ENCODE results near the gene OLFM3.

The OLFM3 gene

GRCh38 chr1:101943237-101943636, 53.5 kb downstream of the OLFM3 start:
- Histone ChIP-seq H3K36me3 (ENCODE audit: control insufficient read depth, low read depth, low read length) (no peaks in the 10 kb centered on the region), H3K9ac (ENCODE audit: low read length) (no peak overlapping the region), H3K27ac (ENCODE audit: low read length) (no peak overlapping the region), H3K4me3 (ENCODE audit: low read length) (no peak overlapping the region), H3K27me3 (ENCODE audit: control insufficient read depth, insufficient read depth, low read length) (no peaks in the 10 kb centered on the region), H3K9me3 (ENCODE audit: control insufficient read depth, low read depth, low read length) (no peaks in the 10 kb centered on the region), H3K4me1 (ENCODE audit: control insufficient read depth, low read depth, low read length) (no peaks in the 10 kb centered on the region)

GRCh38 chr1:101942516-101943193, 54.1 kb downstream of the OLFM3 start:
- Histone ChIP-seq H3K4me3 (ENCODE audit: low read length) (no peak overlapping the region), H3K36me3 (ENCODE audit: control insufficient read depth, low read depth, low read length) (no peaks in the 10 kb centered on the region), H3K9ac (ENCODE audit: low read length) (no peak overlapping the region), H3K9me3 (ENCODE audit: control insufficient read depth, low read depth, low read length) (no peaks in the 10 kb centered on the region), H3K27ac (ENCODE audit: low read length) (no peak overlapping the region), H3K4me1 (ENCODE audit: control insufficient read depth, low read depth, low read length) (no peaks in the 10 kb centered on the region), H3K27me3 (ENCODE audit: control insufficient read depth, insufficient read depth, low read length) (no peaks in the 10 kb centered on the region)

- H3K9me3 ChIP-seq (ENCODE audit: control insufficient read depth, low read depth, low read length), result no peaks in the 10 kb centered on the region
- no peak overlapping the region for H3K27ac ChIP-seq (ENCODE audit: low read length)
- no peaks in the 10 kb centered on the region for H3K27me3 ChIP-seq (ENCODE audit: control insufficient read depth, insufficient read depth, low read length)
- no peaks in the 10 kb centered on the region for H3K36me3 ChIP-seq (ENCODE audit: control insufficient read depth, low read depth, low read length)
- peaks cover 3% of the 10 kb centered on the region for H3K4me1 ChIP-seq (ENCODE audit: control insufficient read depth, low read depth, low read length)
- no peak overlapping the region for H3K9ac ChIP-seq (ENCODE audit: low read length)
- no peak overlapping the region for H3K4me3 ChIP-seq (ENCODE audit: low read length)
Observed at GRCh38 chr1:101938681-101939080, 58.0 kb downstream of the OLFM3 start.

- Histone ChIP-seq H3K36me3 (ENCODE audit: control insufficient read depth, low read depth, low read length) (no peaks in the 10 kb centered on the region), H3K4me1 (ENCODE audit: control insufficient read depth, low read depth, low read length) (peaks cover 4% of the 10 kb centered on the region), H3K27ac (ENCODE audit: low read length) (no peak overlapping the region), H3K9me3 (ENCODE audit: control insufficient read depth, low read depth, low read length) (no peaks in the 10 kb centered on the region), H3K9ac (ENCODE audit: low read length) (no peak overlapping the region), H3K4me3 (ENCODE audit: low read length) (no peak overlapping the region), H3K27me3 (ENCODE audit: control insufficient read depth, insufficient read depth, low read length) (no peaks in the 10 kb centered on the region)
Observed at GRCh38 chr1:101929343-101929742, 67.4 kb downstream of the OLFM3 start.

GRCh38 chr1:101928829-101929228, 67.9 kb downstream of the OLFM3 start:
- Histone ChIP-seq H3K36me3 (ENCODE audit: control insufficient read depth, low read depth, low read length) (no peaks in the 10 kb centered on the region), H3K9me3 (ENCODE audit: control insufficient read depth, low read depth, low read length) (no peaks in the 10 kb centered on the region), H3K27ac (ENCODE audit: low read length) (no peak overlapping the region), H3K9ac (ENCODE audit: low read length) (no peak overlapping the region), H3K4me1 (ENCODE audit: control insufficient read depth, low read depth, low read length) (peaks cover 2% of the 10 kb centered on the region), H3K27me3 (ENCODE audit: control insufficient read depth, insufficient read depth, low read length) (no peaks in the 10 kb centered on the region), H3K4me3 (ENCODE audit: low read length) (no peak overlapping the region)

- Histone ChIP-seq H3K27ac (ENCODE audit: low read length) (no peak overlapping the region), H3K4me3 (ENCODE audit: low read length) (no peak overlapping the region), H3K36me3 (ENCODE audit: control insufficient read depth, low read depth, low read length) (no peaks in the 10 kb centered on the region), H3K4me1 (ENCODE audit: control insufficient read depth, low read depth, low read length) (no peaks in the 10 kb centered on the region), H3K9me3 (ENCODE audit: control insufficient read depth, low read depth, low read length) (no peaks in the 10 kb centered on the region), H3K9ac (ENCODE audit: low read length) (no peak overlapping the region), H3K27me3 (ENCODE audit: control insufficient read depth, insufficient read depth, low read length) (no peaks in the 10 kb centered on the region)
Observed at GRCh38 chr1:101924700-101925099, 72.0 kb downstream of the OLFM3 start.

GRCh38 chr1:101920577-101920976, 76.1 kb downstream of the OLFM3 start:
- Histone ChIP-seq H3K4me1 (ENCODE audit: control insufficient read depth, low read depth, low read length) (no peaks in the 10 kb centered on the region), H3K27me3 (ENCODE audit: control insufficient read depth, insufficient read depth, low read length) (no peaks in the 10 kb centered on the region), H3K9ac (ENCODE audit: low read length) (no peak overlapping the region), H3K27ac (ENCODE audit: low read length) (no peak overlapping the region), H3K4me3 (ENCODE audit: low read length) (no peak overlapping the region), H3K36me3 (ENCODE audit: control insufficient read depth, low read depth, low read length) (no peaks in the 10 kb centered on the region), H3K9me3 (ENCODE audit: control insufficient read depth, low read depth, low read length) (no peaks in the 10 kb centered on the region)

- Histone ChIP-seq H3K9ac (ENCODE audit: low read length) (no peak overlapping the region), H3K27me3 (ENCODE audit: control insufficient read depth, insufficient read depth, low read length) (no peaks in the 10 kb centered on the region), H3K36me3 (ENCODE audit: control insufficient read depth, low read depth, low read length) (no peaks in the 10 kb centered on the region), H3K4me3 (ENCODE audit: low read length) (no peak overlapping the region), H3K27ac (ENCODE audit: low read length) (no peak overlapping the region), H3K4me1 (ENCODE audit: control insufficient read depth, low read depth, low read length) (no peaks in the 10 kb centered on the region), H3K9me3 (ENCODE audit: control insufficient read depth, low read depth, low read length) (no peaks in the 10 kb centered on the region)
Observed at GRCh38 chr1:101918277-101918676, 78.4 kb downstream of the OLFM3 start.

GRCh38 chr1:101915597-101915996, 81.1 kb downstream of the OLFM3 start:
- Histone ChIP-seq H3K27me3 (ENCODE audit: control insufficient read depth, insufficient read depth, low read length) (no peaks in the 10 kb centered on the region), H3K36me3 (ENCODE audit: control insufficient read depth, low read depth, low read length) (no peaks in the 10 kb centered on the region), H3K9ac (ENCODE audit: low read length) (no peak overlapping the region), H3K4me3 (ENCODE audit: low read length) (no peak overlapping the region), H3K4me1 (ENCODE audit: control insufficient read depth, low read depth, low read length) (no peaks in the 10 kb centered on the region), H3K9me3 (ENCODE audit: control insufficient read depth, low read depth, low read length) (no peaks in the 10 kb centered on the region), H3K27ac (ENCODE audit: low read length) (no peak overlapping the region)

GRCh38 chr1:101914473-101915242, 82.1 kb downstream of the OLFM3 start:
- Histone ChIP-seq H3K4me1 (ENCODE audit: control insufficient read depth, low read depth, low read length) (no peaks in the 10 kb centered on the region), H3K36me3 (ENCODE audit: control insufficient read depth, low read depth, low read length) (no peaks in the 10 kb centered on the region), H3K9me3 (ENCODE audit: control insufficient read depth, low read depth, low read length) (no peaks in the 10 kb centered on the region), H3K9ac (ENCODE audit: low read length) (no peak overlapping the region), H3K27me3 (ENCODE audit: control insufficient read depth, insufficient read depth, low read length) (no peaks in the 10 kb centered on the region), H3K4me3 (ENCODE audit: low read length) (no peak overlapping the region), H3K27ac (ENCODE audit: low read length) (no peak overlapping the region)

GRCh38 chr1:101911894-101912293, 84.8 kb downstream of the OLFM3 start:
- Histone ChIP-seq H3K4me1 (ENCODE audit: control insufficient read depth, low read depth, low read length) (peaks cover 6% of the 10 kb centered on the region), H3K4me3 (ENCODE audit: low read length) (no peak overlapping the region), H3K36me3 (ENCODE audit: control insufficient read depth, low read depth, low read length) (no peaks in the 10 kb centered on the region), H3K27me3 (ENCODE audit: control insufficient read depth, insufficient read depth, low read length) (no peaks in the 10 kb centered on the region), H3K9me3 (ENCODE audit: control insufficient read depth, low read depth, low read length) (no peaks in the 10 kb centered on the region), H3K9ac (ENCODE audit: low read length) (no peak overlapping the region), H3K27ac (ENCODE audit: low read length) (no peak overlapping the region)

- Histone ChIP-seq H3K9me3 (ENCODE audit: control insufficient read depth, low read depth, low read length) (no peaks in the 10 kb centered on the region), H3K9ac (ENCODE audit: low read length) (no peak overlapping the region), H3K36me3 (ENCODE audit: control insufficient read depth, low read depth, low read length) (no peaks in the 10 kb centered on the region), H3K4me3 (ENCODE audit: low read length) (no peak overlapping the region), H3K27me3 (ENCODE audit: control insufficient read depth, insufficient read depth, low read length) (no peaks in the 10 kb centered on the region), H3K4me1 (ENCODE audit: control insufficient read depth, low read depth, low read length) (peaks cover 23% of the 10 kb centered on the region), H3K27ac (ENCODE audit: low read length) (no peak overlapping the region)
Observed at GRCh38 chr1:101908980-101909379, 87.7 kb downstream of the OLFM3 start.
